GM12892 (cell line): ENCODE data around the gene RGMB.
"Not testable (repeated sequence)": the region's sequence is repeated elsewhere in the genome, so short reads cannot be mapped to it uniquely, and the experiment has no call there.

ENCODE experiments used
- POLR2A ChIP-seq: IDR thresholded peaks from 2 replicates; pipeline ENCODE4 v1.6.1; 2011; ENCODE audit warnings: low read depth, low read length, control low read depth
- POLR2AphosphoS5 ChIP-seq: IDR thresholded peaks from 2 replicates; pipeline ENCODE4 v1.6.1; 2011; ENCODE audit warnings: low read depth, low read length, control low read depth

- TF ChIP-seq POLR2A, POLR2AphosphoS5: not testable (repeated sequence)
These were observed 25.2 kb upstream of the RGMB start for GRCh38 chr5:98748259-98748658.
